ENCODE data around the gene NFKBIA.
"Not testable (repeated sequence)": the region's sequence is repeated elsewhere in the genome, so short reads cannot be mapped to it uniquely, and the experiment has no call there.

NFKBIA gene

GRCh38 chr14:35405304-35405996 lies 901 bp upstream of the NFKBIA start:
- Mint-ChIP-seq H3K9me3 (no peaks in the 10 kb centered on the region), H3K4me3 (peak overlapping the region; percentile 99), H3K36me3 (ENCODE audit: low read depth) (peaks cover 46% of the 10 kb centered on the region), H3K27ac (peak overlapping the region; percentile 100), H3K27me3 (no peaks in the 10 kb centered on the region), H3K4me1 (ENCODE audit: low read depth) (peaks cover 29% of the 10 kb centered on the region)
- intact Hi-C loops (cut with micrococcal nuclease) = loop anchor here (2.0 to 5.0 kb wide), 2 partner anchors 109 to 283 kb away; partner anchors contain the start of genes PPP2R3C and PRORP

GRCh38 chr14:35403603-35404448 lies 723 bp downstream of the NFKBIA start:
- Mint-ChIP-seq H3K9me3 (no peaks in the 10 kb centered on the region), H3K27ac (peak overlapping the region; percentile 100), H3K4me1 (ENCODE audit: low read depth) (peaks cover 36% of the 10 kb centered on the region), H3K36me3 (ENCODE audit: low read depth) (peaks cover 60% of the 10 kb centered on the region), H3K27me3 (no peaks in the 10 kb centered on the region), H3K4me3 (peak overlapping the region; percentile 99)
- intact Hi-C loops (cut with micrococcal nuclease) = loop anchor here (1.0 to 2.0 kb wide), 2 partner anchors 39 to 107 kb away; no protein-coding TSS in a partner anchor

- H3K36me3 Mint-ChIP-seq (ENCODE audit: low read depth) = peaks cover 60% of the 10 kb centered on the region
- H3K9me3 Mint-ChIP-seq = no peaks in the 10 kb centered on the region
- intact Hi-C loops (cut with micrococcal nuclease) = no loop called here
- peak overlapping the region; percentile 93 for H3K4me3 Mint-ChIP-seq
- no peaks in the 10 kb centered on the region for H3K27me3 Mint-ChIP-seq
- H3K27ac Mint-ChIP-seq = peak overlapping the region; percentile 100
- H3K4me1 Mint-ChIP-seq (ENCODE audit: low read depth) = peaks cover 43% of the 10 kb centered on the region
These were observed 1.4 kb downstream of the NFKBIA start for GRCh38 chr14:35403114-35403602.

- no peaks in the 10 kb centered on the region for H3K9me3 Mint-ChIP-seq
- peak overlapping the region; percentile 100 for H3K27ac Mint-ChIP-seq
- peaks cover 48% of the 10 kb centered on the region for H3K4me1 Mint-ChIP-seq (ENCODE audit: low read depth)
- peaks cover 60% of the 10 kb centered on the region for H3K36me3 Mint-ChIP-seq (ENCODE audit: low read depth)
- H3K27me3 Mint-ChIP-seq = no peaks in the 10 kb centered on the region
- peak overlapping the region; percentile 93 for H3K4me3 Mint-ChIP-seq
- intact Hi-C loops (cut with micrococcal nuclease) = no loop called here
These were observed 2.0 kb downstream of the NFKBIA start for GRCh38 chr14:35402323-35403113.

- intact Hi-C loops (cut with micrococcal nuclease) = no loop called here
- H3K4me3 Mint-ChIP-seq = peak overlapping the region; percentile 93
- H3K27ac Mint-ChIP-seq = peak overlapping the region; percentile 100
- H3K36me3 Mint-ChIP-seq (ENCODE audit: low read depth) = peaks cover 66% of the 10 kb centered on the region
- H3K4me1 Mint-ChIP-seq (ENCODE audit: low read depth) = peaks cover 50% of the 10 kb centered on the region
- H3K27me3 Mint-ChIP-seq = no peaks in the 10 kb centered on the region
- no peaks in the 10 kb centered on the region for H3K9me3 Mint-ChIP-seq
These were observed 2.9 kb downstream of the NFKBIA start for GRCh38 chr14:35401422-35402265.

- Mint-ChIP-seq H3K36me3 (ENCODE audit: low read depth) (peaks cover 66% of the 10 kb centered on the region), H3K4me3 (peak overlapping the region; percentile 93), H3K27ac (peak overlapping the region; percentile 100), H3K4me1 (ENCODE audit: low read depth) (peaks cover 50% of the 10 kb centered on the region), H3K27me3 (no peaks in the 10 kb centered on the region), H3K9me3 (no peaks in the 10 kb centered on the region)
- intact Hi-C loops (cut with micrococcal nuclease) = no loop called here
These were observed 3.7 kb downstream of the NFKBIA start for GRCh38 chr14:35400648-35401421.

- H3K4me3 Mint-ChIP-seq = no peak overlapping the region
- peaks cover 55% of the 10 kb centered on the region for H3K4me1 Mint-ChIP-seq (ENCODE audit: low read depth)
- H3K27ac Mint-ChIP-seq = peak overlapping the region; percentile 100
- H3K27me3 Mint-ChIP-seq = no peaks in the 10 kb centered on the region
- H3K36me3 Mint-ChIP-seq (ENCODE audit: low read depth) = peaks cover 59% of the 10 kb centered on the region
- H3K9me3 Mint-ChIP-seq = no peaks in the 10 kb centered on the region
- intact Hi-C loops (cut with micrococcal nuclease) = loop anchor here (2.0 kb wide), 1 partner anchor 67 kb away; no protein-coding TSS in a partner anchor
These were observed 5.2 kb downstream of the NFKBIA start for GRCh38 chr14:35399083-35399937.

- Mint-ChIP-seq H3K4me3 (no peak overlapping the region), H3K36me3 (ENCODE audit: low read depth) (peaks cover 47% of the 10 kb centered on the region), H3K27me3 (no peaks in the 10 kb centered on the region), H3K4me1 (ENCODE audit: low read depth) (peaks cover 61% of the 10 kb centered on the region), H3K27ac (peak overlapping the region; percentile 100), H3K9me3 (no peaks in the 10 kb centered on the region)
- intact Hi-C loops (cut with micrococcal nuclease) = loop anchor here (2.0 kb wide), 1 partner anchor 65 kb away; no protein-coding TSS in a partner anchor
These were observed 6.4 kb downstream of the NFKBIA start for GRCh38 chr14:35398071-35398584.

GRCh38 chr14:35396610-35397009 lies 7.9 kb downstream of the NFKBIA start:
- H3K9me3 Mint-ChIP-seq; H3K27ac Mint-ChIP-seq; H3K27me3 Mint-ChIP-seq; H3K4me3 Mint-ChIP-seq; intact Hi-C loops (cut with micrococcal nuclease): not testable (repeated sequence)
- H3K4me1 Mint-ChIP-seq (ENCODE audit: low read depth) = peaks cover 54% of the 10 kb centered on the region
- peaks cover 32% of the 10 kb centered on the region for H3K36me3 Mint-ChIP-seq (ENCODE audit: low read depth)

- no peak overlapping the region for H3K4me3 Mint-ChIP-seq
- H3K36me3 Mint-ChIP-seq (ENCODE audit: low read depth) = peaks cover 18% of the 10 kb centered on the region
- intact Hi-C loops (cut with micrococcal nuclease) = no loop called here
- H3K27ac Mint-ChIP-seq = no peak overlapping the region
- H3K4me1 Mint-ChIP-seq (ENCODE audit: low read depth) = peaks cover 59% of the 10 kb centered on the region
- H3K27me3 Mint-ChIP-seq = no peaks in the 10 kb centered on the region
- no peaks in the 10 kb centered on the region for H3K9me3 Mint-ChIP-seq
These were observed 9.3 kb downstream of the NFKBIA start for GRCh38 chr14:35395283-35395682.

GRCh38 chr14:35394326-35395013 lies 10.1 kb downstream of the NFKBIA start:
- H3K4me1 Mint-ChIP-seq (ENCODE audit: low read depth) = peaks cover 58% of the 10 kb centered on the region
- H3K4me3 Mint-ChIP-seq = no peak overlapping the region
- peaks cover 10% of the 10 kb centered on the region for H3K36me3 Mint-ChIP-seq (ENCODE audit: low read depth)
- intact Hi-C loops (cut with micrococcal nuclease) = no loop called here
- no peaks in the 10 kb centered on the region for H3K9me3 Mint-ChIP-seq
- H3K27me3 Mint-ChIP-seq = no peaks in the 10 kb centered on the region
- no peak overlapping the region for H3K27ac Mint-ChIP-seq

All from dendritic cell treated with granulocyte-macrophage colony-stimulating factor and Interleukin-4, amounts not matched to agents 40 ng/mL and 50 ng/mL, for 4 days (primary cell).